RPMI8226 (cell line): ENCODE data around the gene ZNF593OS.

Source experiments
- DNase-seq: peaks from one replicate; pipeline ENCODE4 v3.0.0-alpha.2; 2015

The ZNF593OS gene

DNA sequence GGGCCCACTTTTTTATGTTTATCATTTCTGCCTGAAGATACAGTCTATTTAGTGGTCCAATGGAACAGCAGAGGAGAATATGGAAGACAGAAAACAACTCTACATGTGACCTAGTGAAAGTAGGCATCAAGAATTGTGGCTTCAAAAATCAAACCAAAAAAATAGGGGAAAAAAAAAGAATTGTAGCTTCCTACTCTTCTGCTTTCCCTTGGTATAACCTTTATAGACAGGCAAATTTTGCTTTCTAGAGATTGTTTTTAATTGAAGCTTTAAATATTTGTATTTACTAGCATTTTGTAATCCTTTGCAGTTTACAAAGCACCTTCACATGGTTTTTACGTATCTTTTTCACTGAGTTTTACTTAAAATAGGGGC is 45.7 kb downstream of the ZNF593OS start:
- DNase-seq = no peak

DNA sequence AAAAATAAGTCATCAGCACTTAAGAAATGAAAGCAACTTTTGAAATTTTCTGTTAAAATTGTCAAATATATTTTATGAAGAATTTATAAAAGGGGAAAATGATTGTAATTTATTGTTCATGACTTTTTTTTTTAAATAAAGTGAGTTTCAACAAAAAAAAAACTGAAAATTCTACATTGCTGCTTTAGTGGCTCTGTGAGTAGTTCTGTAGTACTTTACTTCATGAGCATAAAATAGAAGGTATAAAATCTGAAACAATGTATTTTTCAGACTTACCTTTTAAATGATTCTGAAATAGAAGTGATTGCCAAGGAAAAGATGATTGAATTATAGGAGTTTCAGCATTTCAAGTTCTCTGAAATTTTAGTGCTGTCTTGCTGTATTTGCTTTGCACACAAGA is 46.2 kb downstream of the ZNF593OS start:
- no peak for DNase-seq

DNA sequence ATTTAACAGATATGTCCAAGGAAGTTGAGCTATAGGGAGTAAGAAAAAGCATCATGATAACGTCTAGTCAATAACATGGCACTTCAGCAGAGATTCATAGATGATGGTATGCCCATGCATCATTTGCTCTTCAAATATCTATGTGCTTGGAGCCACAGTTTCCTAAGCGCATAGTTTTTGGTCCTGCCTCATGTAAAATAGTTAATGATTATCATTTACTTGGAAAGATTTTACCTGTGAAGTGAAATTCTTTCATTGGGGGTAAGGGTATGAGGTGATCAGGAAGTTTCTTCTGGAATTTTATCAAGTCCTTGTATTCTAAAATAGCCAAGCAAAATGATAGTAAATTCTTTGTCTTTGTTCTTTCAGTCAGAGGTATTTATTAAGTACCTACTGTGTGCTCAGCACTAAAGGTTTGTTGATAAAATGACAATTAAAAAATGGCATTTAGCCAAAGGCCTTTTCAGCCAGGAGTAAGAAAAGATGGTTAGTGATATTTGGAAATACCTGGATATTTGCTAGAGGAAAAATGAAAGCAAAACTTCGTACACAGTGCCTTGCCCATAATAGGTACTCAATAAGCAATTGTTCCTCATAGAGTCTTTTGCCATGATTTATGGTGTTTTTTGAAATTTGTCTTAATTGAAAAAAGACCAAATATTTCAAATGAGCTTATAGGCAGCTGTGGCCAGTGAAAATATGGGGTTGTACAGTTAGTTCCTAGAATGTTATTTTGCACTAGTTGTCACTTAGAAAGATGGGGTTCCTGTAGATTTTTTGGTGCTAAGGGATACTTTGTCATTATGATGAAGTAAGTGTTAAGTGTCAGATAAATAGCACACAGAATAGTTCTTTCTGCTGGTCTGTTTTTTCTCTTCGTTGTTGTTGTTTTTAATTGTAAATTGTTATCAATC is 47.0 kb downstream of the ZNF593OS start:
- DNase-seq = no peak

DNA sequence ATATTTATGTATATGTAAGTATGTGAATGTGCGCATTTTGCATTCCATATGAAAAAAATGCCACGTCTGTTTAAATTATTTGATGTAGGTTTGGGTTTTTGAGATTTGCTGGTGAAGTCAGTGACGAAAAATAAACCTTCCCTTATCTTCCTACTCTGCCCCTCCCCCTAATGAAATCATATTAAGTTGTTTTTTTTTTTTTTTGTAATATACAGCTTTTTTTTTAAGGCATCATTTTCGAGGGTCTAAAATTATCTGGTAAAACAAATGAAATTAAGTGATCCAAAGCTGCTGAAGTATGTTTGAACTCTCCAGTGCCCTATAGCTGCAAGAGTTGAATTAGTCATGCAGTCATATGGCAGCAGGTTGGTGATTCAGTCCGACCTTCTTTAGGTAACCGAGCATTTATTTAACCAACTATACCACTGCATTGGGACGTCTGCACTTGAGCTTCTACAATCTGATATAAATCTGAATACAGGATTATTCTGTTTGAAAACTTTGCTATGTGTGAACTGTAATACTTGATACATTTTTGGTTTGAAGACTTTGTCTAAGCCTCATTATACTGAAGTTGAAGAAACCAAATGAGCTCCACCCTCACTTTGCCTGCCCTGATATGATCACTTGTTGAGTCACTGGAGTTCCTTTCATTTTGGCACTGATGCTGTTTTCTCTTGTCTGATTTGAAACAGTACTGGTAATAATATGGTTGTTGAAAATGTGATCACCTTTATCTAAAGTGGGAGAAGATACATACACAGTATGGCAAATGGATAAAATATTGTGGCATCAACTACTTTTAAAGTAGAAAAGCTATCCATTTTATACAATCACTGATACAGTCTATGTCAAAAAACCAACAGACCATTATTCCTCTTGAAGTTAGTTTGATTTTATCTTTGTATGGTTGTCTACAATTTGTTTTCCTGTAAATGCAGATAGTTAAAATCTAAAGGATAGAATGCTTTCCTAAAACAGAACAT is 48.4 kb downstream of the ZNF593OS start:
- no peak for DNase-seq

DNA sequence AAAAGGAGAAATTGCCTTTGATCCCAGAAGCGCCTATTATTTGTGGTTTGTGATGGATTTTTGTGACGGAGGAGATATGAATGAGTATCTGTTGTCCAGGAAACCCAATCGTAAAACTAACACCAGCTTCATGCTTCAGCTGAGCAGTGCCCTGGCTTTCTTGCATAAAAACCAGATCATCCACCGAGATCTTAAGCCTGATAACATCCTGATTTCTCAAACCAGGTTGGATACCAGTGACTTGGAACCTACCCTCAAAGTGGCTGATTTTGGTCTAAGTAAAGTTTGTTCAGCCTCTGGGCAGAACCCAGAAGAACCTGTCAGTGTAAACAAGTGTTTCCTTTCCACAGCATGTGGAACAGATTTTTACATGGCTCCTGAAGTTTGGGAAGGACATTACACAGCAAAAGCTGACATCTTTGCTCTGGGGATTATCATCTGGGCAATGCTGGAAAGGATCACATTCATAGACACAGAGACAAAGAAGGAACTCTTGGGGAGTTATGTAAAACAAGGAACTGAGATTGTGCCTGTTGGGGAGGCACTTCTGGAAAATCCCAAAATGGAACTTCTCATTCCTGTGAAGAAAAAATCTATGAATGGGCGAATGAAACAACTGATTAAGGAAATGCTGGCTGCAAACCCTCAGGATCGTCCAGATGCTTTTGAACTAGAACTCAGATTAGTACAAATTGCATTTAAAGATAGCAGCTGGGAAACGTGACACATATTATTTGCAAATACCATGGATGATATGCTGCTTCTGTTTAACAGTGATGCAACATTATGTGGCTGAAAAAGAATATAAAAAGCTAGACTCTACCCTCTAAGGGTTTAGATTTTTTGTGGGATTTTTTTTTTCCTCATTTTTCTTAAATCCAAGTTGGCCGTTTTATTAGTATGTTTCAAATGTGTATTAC is 49.5 kb downstream of the ZNF593OS start:
- no peak for DNase-seq

DNA sequence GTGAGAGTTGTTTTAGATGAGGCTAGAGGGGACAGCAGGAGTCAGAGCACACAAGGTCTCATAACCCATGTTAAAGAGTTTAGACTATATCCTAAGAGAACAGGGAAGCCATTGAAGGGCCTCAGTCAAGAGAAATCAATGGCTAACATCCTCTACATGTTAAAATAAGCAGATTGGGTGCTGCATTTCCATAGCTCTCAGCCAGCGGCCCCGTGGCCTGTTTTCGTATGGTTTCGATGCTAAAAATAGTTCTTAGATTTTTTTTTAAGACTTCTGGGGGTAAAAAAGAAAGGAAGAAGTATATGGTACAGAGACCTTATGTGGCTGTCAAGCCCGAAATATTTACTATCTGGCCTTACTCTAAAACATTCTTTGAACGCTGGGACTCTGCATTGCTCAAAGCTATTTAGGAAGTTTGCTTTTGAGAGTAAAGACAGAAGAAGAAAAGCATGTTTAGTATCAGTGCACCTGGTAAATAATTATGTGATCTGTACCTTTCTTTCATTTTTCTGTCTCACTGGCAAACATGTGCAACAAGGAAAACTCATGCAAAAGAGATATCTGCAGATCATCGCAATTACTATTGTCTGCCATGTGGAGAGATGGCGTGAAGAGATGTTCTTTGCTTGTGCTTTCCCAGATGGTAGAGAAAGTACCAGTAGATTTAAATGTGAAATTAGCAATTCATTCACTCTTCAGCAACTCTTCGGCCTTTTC is 51.6 kb downstream of the ZNF593OS start:
- DNase-seq = peak; percentile 72
